GM12878 (cell line): Measurements from ENCODE around the gene DOP1A. TPM values are rescaled to one million over a fixed set of nuclear protein-coding genes. Genes with fewer than 3 reads are reported as not detected.

Experiments used
- MYC ChIP-seq: IDR thresholded peaks from 2 replicates; pipeline ENCODE4 v1.6.1; 2011; ENCODE audit warnings: mild to moderate bottlenecking, low read length, moderate library complexity, inconsistent platforms; ENCODE audit not compliant: insufficient read depth, insufficient replicate concordance, insufficient read length, severe bottlenecking
- NRF1 ChIP-seq: conservative IDR thresholded peaks from 2 replicates; pipeline ENCODE4 v1.6.1; 2011; ENCODE audit warnings: mild to moderate bottlenecking, low read depth, low read length, improper control_type of control experiment
- POLR2A ChIP-seq: IDR thresholded peaks from 2 replicates; pipeline ENCODE4 v1.6.1; 2011; ENCODE audit warnings: low read depth, mild to moderate bottlenecking, low read length
- SIN3A ChIP-seq: IDR thresholded peaks from 2 replicates; pipeline ENCODE4 v1.6.1; 2012; ENCODE audit warnings: low read depth, low read length, improper control_type of control experiment
- SMARCA5 ChIP-seq: fragments of 450-650 bp; IDR thresholded peaks from 2 replicates; pipeline ENCODE4 v1.6.1; 2017; ENCODE audit warnings: mild to moderate bottlenecking
- SMC3 ChIP-seq: IDR thresholded peaks from 2 replicates; pipeline ENCODE4 v1.6.1; 2011; ENCODE audit warnings: low read length, improper control_type of control experiment, borderline replicate concordance
- SPI1 ChIP-seq: IDR thresholded peaks from 2 replicates; pipeline ENCODE4 v1.6.1; 2011; ENCODE audit warnings: low read depth, mild to moderate bottlenecking, low read length, moderate library complexity, borderline replicate concordance; ENCODE audit not compliant: insufficient read depth
- TCF12 ChIP-seq: IDR thresholded peaks from 2 replicates; pipeline ENCODE4 v1.6.1; 2011; ENCODE audit warnings: low read depth, mild to moderate bottlenecking, low read length
- polyA plus RNA-seq, 11 experiments: library from polyadenylated mRNA; depleted of rRNA in 4 of 11; unstranded in 6 of 11; stranded (reverse) in 5 of 11; fragments of >200 nt; fragmentation: Nextera tagmentation in 4 of 11; fragmentation: Illumina TruSeq in 1 of 11; extraction: Ambion mirVana in 4 of 11; extraction: Trizol in 1 of 11; gene quantifications; 1 replicate in 1 of 11; 2 replicates in 10 of 11; pipeline versions ENCODE4 v1.2.1 to v1.2.3, GENCODE V29; 2011 to 2016; ENCODE audit warnings: inconsistent platforms in 2 of 11, missing spikeins in 2 of 11, low read depth in 1 of 11
- total RNA-seq, 4 experiments: library from RNA; depleted of rRNA in 3 of 4; stranded (reverse); fragments of >200 nt in 3 of 4; fragmentation: Illumina TruSeq in 1 of 4; extraction: Trizol in 1 of 4; gene quantifications; 2 replicates each; pipeline versions ENCODE4 v1.2.1 to v1.2.3, GENCODE V29; 2013 to 2021
- TF ChIP-seq, protein P1 (sequence below): IDR thresholded peaks from 2 replicates; pipeline ENCODE4 v1.6.1; 2011; ENCODE audit warnings: low read depth, low read length, improper control_type of control experiment, borderline replicate concordance
- TF ChIP-seq, protein P2 (sequence below): fragments of 450-650 bp; IDR thresholded peaks from 2 replicates; pipeline ENCODE4 v1.6.1; 2017; ENCODE audit warnings: mild to moderate bottlenecking, moderate library complexity

Gene DOP1A
- total and polyA plus RNA-seq, 10 of the 15 experiments (the other 5 are each of a cell fraction or from before 2014, with no cell fraction given): 1.9 to 22.9 (median 10.3) TPM

DNA sequence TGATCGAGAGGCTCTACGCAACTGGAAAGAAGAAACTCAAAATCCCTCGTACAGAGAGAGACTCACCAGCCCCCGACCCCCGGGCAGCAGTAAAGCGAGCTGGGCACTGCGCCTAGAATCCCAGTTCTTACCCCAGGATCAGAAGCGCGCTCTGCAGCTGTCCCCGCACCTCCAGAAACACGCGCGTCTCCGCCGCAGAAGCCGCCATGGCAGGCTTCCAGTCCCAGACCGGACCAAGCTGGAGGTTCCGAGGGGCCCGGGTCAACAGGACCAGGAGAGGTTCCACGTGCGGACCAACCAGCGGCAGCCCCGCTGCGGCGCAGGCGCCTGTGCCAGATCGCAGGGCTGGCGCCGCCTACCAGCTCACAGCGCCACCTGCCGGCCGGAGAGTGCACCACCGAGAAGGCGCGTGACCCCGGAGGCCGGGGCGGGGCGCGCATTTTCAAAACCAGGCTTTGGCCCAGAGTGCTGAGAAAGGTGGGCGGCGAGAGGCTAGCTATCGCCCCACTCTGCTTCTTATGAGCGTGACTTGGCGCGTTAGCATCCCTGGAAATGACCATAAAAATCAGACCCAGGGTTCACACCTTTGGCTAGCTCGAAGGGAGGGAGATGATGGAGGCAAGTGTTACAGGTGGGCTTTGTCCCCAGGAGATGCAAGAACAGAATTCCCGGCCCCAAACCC, 1.8 kb upstream of the DOP1A start, which contains the start of gene UBE3D (continued):
- TF ChIP-seq SMC3 (peak; percentile 26; the same call in 1 of the 2 replicates), SPI1 (no peak), TCF12 (0 out of 2 replicates have a peak, but pooled peaks have one; percentile 2), MYC (no peak), POLR2A (peak; percentile 87), NRF1 (peak; percentile 61), SIN3A (peak; percentile 95), SMARCA5 (peak; percentile 85; the same call in 1 of the 2 replicates)
- TF ChIP-seq, protein P1, sequence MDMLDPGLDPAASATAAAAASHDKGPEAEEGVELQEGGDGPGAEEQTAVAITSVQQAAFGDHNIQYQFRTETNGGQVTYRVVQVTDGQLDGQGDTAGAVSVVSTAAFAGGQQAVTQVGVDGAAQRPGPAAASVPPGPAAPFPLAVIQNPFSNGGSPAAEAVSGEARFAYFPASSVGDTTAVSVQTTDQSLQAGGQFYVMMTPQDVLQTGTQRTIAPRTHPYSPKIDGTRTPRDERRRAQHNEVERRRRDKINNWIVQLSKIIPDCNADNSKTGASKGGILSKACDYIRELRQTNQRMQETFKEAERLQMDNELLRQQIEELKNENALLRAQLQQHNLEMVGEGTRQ: peak; percentile 50
- TF ChIP-seq, protein P2, sequence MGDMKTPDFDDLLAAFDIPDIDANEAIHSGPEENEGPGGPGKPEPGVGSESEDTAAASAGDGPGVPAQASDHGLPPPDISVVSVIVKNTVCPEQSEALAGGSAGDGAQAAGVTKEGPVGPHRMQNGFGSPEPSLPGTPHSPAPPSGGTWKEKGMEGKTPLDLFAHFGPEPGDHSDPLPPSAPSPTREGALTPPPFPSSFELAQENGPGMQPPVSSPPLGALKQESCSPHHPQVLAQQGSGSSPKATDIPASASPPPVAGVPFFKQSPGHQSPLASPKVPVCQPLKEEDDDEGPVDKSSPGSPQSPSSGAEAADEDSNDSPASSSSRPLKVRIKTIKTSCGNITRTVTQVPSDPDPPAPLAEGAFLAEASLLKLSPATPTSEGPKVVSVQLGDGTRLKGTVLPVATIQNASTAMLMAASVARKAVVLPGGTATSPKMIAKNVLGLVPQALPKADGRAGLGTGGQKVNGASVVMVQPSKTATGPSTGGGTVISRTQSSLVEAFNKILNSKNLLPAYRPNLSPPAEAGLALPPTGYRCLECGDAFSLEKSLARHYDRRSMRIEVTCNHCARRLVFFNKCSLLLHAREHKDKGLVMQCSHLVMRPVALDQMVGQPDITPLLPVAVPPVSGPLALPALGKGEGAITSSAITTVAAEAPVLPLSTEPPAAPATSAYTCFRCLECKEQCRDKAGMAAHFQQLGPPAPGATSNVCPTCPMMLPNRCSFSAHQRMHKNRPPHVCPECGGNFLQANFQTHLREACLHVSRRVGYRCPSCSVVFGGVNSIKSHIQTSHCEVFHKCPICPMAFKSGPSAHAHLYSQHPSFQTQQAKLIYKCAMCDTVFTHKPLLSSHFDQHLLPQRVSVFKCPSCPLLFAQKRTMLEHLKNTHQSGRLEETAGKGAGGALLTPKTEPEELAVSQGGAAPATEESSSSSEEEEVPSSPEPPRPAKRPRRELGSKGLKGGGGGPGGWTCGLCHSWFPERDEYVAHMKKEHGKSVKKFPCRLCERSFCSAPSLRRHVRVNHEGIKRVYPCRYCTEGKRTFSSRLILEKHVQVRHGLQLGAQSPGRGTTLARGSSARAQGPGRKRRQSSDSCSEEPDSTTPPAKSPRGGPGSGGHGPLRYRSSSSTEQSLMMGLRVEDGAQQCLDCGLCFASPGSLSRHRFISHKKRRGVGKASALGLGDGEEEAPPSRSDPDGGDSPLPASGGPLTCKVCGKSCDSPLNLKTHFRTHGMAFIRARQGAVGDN: peak; percentile 65; the same call in 1 of the 2 replicates
